Tibial nerve (tissue), 4 donors: ENCODE results near the gene TFG. TPM values are rescaled to one million over a fixed set of nuclear protein-coding genes. Genes with fewer than 3 reads are reported as not detected.

Source experiments
- DNase-seq, 2 donors: peaks; one replicate each; pipeline ENCODE4 v3.0.0-alpha.2; 2019; ENCODE audit warnings: low spot score in 2 of 2
- H3K27ac ChIP-seq, 4 donors: fragments of 200-600 bp; sonication (generic) in 3 of 4; one replicate each; pipeline ENCODE4 v1.5.1; 2017 to 2019; ENCODE audit warnings: mild to moderate bottlenecking in 1 of 4
- H3K27me3 ChIP-seq, 2 donors: fragments of 200-600 bp; sonication (generic) in 1 of 2; one replicate each; pipeline versions ENCODE4 v1.5.1 to v1.6.0; 2017 to 2019
- H3K36me3 ChIP-seq, 3 donors: fragments of 200-600 bp; sonication (generic); one replicate each; pipeline ENCODE4 v1.5.1; 2018 to 2019
- H3K4me1 ChIP-seq, 4 donors: fragments of 200-600 bp; sonication (generic) in 3 of 4; one replicate each; pipeline ENCODE4 v1.5.1; 2017 to 2019
- H3K4me3 ChIP-seq, 4 donors: fragments of 200-600 bp; sonication (generic) in 3 of 4; one replicate each; pipeline ENCODE4 v1.5.1; 2017 to 2019; ENCODE audit warnings: mild to moderate bottlenecking in 1 of 4, moderate library complexity in 1 of 4
- H3K9me3 ChIP-seq, 4 donors: fragments of 200-600 bp; sonication (generic) in 3 of 4; one replicate each; pipeline ENCODE4 v1.5.1; 2017 to 2019
- EP300 ChIP-seq, 2 donors: sonication (generic); formaldehyde crosslinking; IDR thresholded peaks; one replicate each; pipeline ENCODE4 v1.6.1; 2017; ENCODE audit warnings: antibody characterized with exemption in 2 of 2, mild to moderate bottlenecking in 1 of 2
- POLR2A ChIP-seq, 2 donors: fragments of 450-650 bp; IDR thresholded peaks; one replicate each; pipeline ENCODE4 v1.6.1; 2017; ENCODE audit warnings: antibody characterized with exemption in 2 of 2, mild to moderate bottlenecking in 2 of 2, moderate library complexity in 2 of 2
- WGBS, 2 donors: methylation state at CpG; one replicate each; pipeline ENCODE4 v1.1.5; 2018; 5-methylcytosine and 5-hydroxymethylcytosine counted together
- total RNA-seq, 4 donors: library from RNA; depleted of rRNA; stranded (reverse); fragments of >200 nt; gene quantifications; one replicate each; pipeline ENCODE4 v1.1.0, GENCODE V29; 2016
- TF ChIP-seq, protein P1 (sequence below), 5 experiments: fragments of 200-600 bp in 3 of 5; fragments of 450-650 bp in 2 of 5; sonication (generic) in 3 of 5; IDR thresholded peaks; one replicate each; pipeline ENCODE4 v1.5.1; 2016 to 2019; ENCODE audit warnings: antibody characterized with exemption in 5 of 5, mild to moderate bottlenecking in 3 of 5, moderate library complexity in 2 of 5

The TFG gene
- total RNA-seq, 4 donors from 2014 or later = 50.8 to 80.8 (median 62.8) TPM

DNA sequence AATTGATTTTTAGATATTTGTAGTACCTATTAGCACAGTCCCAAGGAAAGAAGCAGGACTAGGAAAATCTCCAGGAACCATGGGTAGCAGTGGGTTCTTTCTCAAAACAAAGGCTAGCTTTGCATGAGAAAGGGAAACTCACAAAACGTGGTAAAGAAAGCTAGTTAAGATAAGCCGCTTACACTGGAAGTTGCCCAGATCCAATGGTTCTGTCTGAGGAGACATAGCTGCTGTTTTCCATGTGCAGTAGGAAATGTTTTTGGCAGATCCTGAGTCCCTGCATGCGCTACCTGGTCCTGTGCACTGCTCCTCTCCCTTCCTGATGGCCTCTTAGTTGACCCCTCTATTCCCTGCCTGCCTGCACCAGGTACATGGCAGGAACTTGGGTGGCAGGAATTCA is 60.4 kb downstream of the TFG start:
- Histone ChIP-seq H3K36me3 (peaks cover 0 to 49% (median 0%) of the 10 kb centered on the region in 3 donors), H3K4me3 (no peak overlapping the region), H3K9me3 (no peaks in the 10 kb centered on the region), H3K27me3 (no peaks in the 10 kb centered on the region), H3K27ac (no peak overlapping the region), H3K4me1 (no peaks in the 10 kb centered on the region)
- DNase-seq = no peak
- TF ChIP-seq, protein P1, sequence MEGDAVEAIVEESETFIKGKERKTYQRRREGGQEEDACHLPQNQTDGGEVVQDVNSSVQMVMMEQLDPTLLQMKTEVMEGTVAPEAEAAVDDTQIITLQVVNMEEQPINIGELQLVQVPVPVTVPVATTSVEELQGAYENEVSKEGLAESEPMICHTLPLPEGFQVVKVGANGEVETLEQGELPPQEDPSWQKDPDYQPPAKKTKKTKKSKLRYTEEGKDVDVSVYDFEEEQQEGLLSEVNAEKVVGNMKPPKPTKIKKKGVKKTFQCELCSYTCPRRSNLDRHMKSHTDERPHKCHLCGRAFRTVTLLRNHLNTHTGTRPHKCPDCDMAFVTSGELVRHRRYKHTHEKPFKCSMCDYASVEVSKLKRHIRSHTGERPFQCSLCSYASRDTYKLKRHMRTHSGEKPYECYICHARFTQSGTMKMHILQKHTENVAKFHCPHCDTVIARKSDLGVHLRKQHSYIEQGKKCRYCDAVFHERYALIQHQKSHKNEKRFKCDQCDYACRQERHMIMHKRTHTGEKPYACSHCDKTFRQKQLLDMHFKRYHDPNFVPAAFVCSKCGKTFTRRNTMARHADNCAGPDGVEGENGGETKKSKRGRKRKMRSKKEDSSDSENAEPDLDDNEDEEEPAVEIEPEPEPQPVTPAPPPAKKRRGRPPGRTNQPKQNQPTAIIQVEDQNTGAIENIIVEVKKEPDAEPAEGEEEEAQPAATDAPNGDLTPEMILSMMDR (IDR thresholded peaks at IDR 0.05) = no peak
- TF ChIP-seq EP300 (IDR thresholded peaks at IDR 0.05) (no peak), POLR2A (IDR thresholded peaks at IDR 0.05) (no peak)
- 77 to 82% methylated on average over 3 of the region's 3 CpGs for WGBS, 2 donors

DNA sequence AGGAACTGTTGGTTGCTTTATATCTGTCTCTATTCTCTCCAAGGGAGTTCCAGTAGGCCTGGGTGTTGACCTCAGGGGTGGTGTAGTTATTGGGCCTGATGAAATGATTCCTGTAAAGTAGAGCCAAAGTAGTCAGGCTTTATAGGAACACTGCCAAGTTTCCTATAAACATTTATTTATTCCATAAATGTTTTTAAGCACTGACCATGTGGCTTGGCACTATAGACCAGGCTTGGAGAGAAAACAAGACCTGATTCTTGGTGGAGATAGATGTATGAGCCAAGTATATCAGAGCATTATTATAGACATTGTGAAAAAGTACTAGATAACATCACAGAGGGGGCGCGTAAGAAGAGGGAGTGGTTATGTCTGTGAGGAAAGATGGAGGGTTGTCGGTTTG is 65.9 kb downstream of the TFG start:
- Histone ChIP-seq H3K36me3 (peaks cover 0 to 63% (median 0%) of the 10 kb centered on the region in 3 donors), H3K27ac (no peak overlapping the region), H3K4me3 (no peak overlapping the region), H3K27me3 (no peaks in the 10 kb centered on the region), H3K4me1 (no peaks in the 10 kb centered on the region), H3K9me3 (no peaks in the 10 kb centered on the region)
- TF ChIP-seq POLR2A (IDR thresholded peaks at IDR 0.05) = no peak
- TF ChIP-seq, protein P1 (IDR thresholded peaks at IDR 0.05) = no peak
- no peak for TF ChIP-seq EP300 (IDR thresholded peaks at IDR 0.05)
- DNase-seq = no peak
- WGBS, 2 donors = 75 to 79% methylated on average over 3 of the region's 3 CpGs

DNA sequence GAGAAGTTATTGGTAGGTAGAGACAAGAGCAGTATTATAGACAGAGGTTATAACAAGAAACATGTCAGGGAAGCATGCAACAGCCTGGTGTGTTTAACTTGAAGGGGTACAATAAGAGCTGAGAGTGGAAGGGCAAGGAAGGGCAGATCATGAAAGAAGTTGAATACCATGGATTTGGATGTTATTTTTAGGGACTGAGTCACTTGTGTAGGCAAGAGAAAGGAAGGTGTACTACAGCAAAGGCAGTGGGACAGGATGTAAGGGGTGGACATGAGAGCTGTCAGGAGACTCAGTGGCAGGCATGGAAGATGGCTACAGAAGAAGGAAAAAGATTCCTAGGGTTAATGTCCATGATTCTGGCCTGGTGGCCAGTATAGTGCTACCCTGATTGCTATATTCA is 66.4 kb downstream of the TFG start:
- peaks cover 0 to 60% (median 0%) of the 10 kb centered on the region in 3 donors for H3K36me3 ChIP-seq
- no peaks in the 10 kb centered on the region for H3K4me1 ChIP-seq
- no peak overlapping the region for H3K4me3 ChIP-seq
- no peak for DNase-seq
- H3K9me3 ChIP-seq = no peaks in the 10 kb centered on the region
- TF ChIP-seq EP300 (IDR thresholded peaks at IDR 0.05) (no peak), POLR2A (IDR thresholded peaks at IDR 0.05) (no peak)
- TF ChIP-seq, protein P1 (IDR thresholded peaks at IDR 0.05) = no peak
- no peak overlapping the region for H3K27ac ChIP-seq
- H3K27me3 ChIP-seq = no peaks in the 10 kb centered on the region

DNA sequence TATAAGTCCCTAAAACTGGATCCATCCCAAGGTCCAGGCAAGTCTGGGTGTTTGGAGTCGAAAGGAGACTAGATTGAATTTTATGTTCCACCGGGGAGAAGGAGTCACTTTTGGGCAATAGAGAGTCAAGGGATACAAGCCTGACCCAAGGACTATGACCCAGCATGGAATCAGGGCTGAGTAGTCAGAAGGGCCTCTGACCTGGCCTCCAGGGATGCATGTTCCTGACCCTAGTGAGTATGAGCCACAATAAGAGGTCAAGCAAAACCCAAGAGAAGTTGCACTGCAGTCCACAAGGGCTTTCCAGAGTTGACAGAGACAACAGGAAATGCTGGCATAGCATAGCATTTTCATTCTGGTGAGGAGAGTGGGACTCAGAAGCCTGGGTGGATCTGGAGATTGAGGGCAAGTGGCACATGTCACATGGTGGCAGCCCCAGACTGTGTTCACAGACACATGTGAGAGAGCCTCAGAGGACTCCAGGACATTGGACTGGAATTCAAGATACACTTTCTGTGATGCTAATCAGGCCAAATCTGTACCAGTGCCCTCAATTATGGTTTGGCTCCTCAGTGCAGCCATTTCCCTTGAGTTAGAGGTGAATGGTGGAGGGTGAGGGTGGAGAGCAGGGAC is 66.9 kb downstream of the TFG start:
- WGBS, 2 donors = 88 to 91% methylated on average over 2 of the region's 2 CpGs
- TF ChIP-seq, protein P1 (IDR thresholded peaks at IDR 0.05) = no peak
- TF ChIP-seq EP300 (IDR thresholded peaks at IDR 0.05) (no peak), POLR2A (IDR thresholded peaks at IDR 0.05) (no peak)
- no peak overlapping the region for H3K27ac ChIP-seq
- H3K4me1 ChIP-seq = no peaks in the 10 kb centered on the region
- H3K9me3 ChIP-seq = no peaks in the 10 kb centered on the region
- H3K4me3 ChIP-seq = no peak overlapping the region
- no peak for DNase-seq
- H3K27me3 ChIP-seq = no peaks in the 10 kb centered on the region
- peaks cover 0 to 56% (median 0%) of the 10 kb centered on the region in 3 donors for H3K36me3 ChIP-seq

DNA sequence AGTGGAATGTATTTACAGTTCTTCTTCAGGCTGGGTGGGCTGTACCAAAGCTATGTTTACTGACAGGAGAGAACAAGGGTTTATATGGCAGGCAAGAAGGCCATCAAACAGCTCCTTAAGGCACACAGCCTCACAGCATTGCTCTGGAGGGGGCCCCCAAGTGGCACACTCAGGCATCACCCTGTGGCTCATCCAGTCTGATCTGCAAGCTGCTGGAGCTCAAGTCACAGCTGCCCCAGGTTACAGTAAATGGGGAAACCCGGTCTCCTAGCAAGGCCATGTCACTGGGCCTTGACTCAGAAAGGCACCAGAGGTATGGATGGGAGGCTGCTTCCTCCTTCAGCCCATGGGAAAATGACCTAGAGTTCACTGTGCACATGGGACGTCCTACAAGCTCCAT is 67.5 kb downstream of the TFG start:
- 66 to 78% methylated on average over 2 of the region's 2 CpGs for WGBS, 2 donors

More for the DNA sequence above, 67.5 kb downstream of the TFG start:
- peaks cover 0 to 56% (median 0%) of the 10 kb centered on the region in 3 donors for H3K36me3 ChIP-seq
- H3K27me3 ChIP-seq = no peaks in the 10 kb centered on the region
- H3K4me3 ChIP-seq = no peak overlapping the region
- no peak for DNase-seq
- no peaks in the 10 kb centered on the region for H3K4me1 ChIP-seq
- TF ChIP-seq POLR2A (IDR thresholded peaks at IDR 0.05) = no peak
- TF ChIP-seq, protein P1 (IDR thresholded peaks at IDR 0.05) = no peak
- no peak for TF ChIP-seq EP300 (IDR thresholded peaks at IDR 0.05)
- H3K9me3 ChIP-seq = no peaks in the 10 kb centered on the region
- H3K27ac ChIP-seq = no peak overlapping the region
